DOHH2 (cell line): ENCODE data around the gene CEP85.
"Not testable (repeated sequence)": the region's sequence is repeated elsewhere in the genome, so short reads cannot be mapped to it uniquely, and the experiment has no call there.

Source experiments
- H3F3A ChIP-seq: fragments of 200-600 bp; sonication (generic), shearing (Covaris generic); 2 replicates; pipeline ENCODE4 v1.6.0; 2016; ENCODE audit warnings: antibody characterized with exemption, mild to moderate bottlenecking; ENCODE audit not compliant: control insufficient read depth, insufficient read depth
- H3K27ac ChIP-seq: fragments of 200-600 bp; sonication (generic); 2 replicates; pipeline ENCODE4 v1.5.1; 2014; ENCODE audit warnings: low read depth, mild to moderate bottlenecking, low read length, moderate library complexity
- H3K27me3 ChIP-seq: fragments of 200-600 bp; sonication (generic); 2 replicates; pipeline ENCODE4 v1.6.1; 2014; ENCODE audit warnings: mild to moderate bottlenecking, low read length, mixed read lengths; ENCODE audit not compliant: control insufficient read depth
- H3K36me3 ChIP-seq: fragments of 200-600 bp; sonication (generic); 2 replicates; pipeline ENCODE4 v1.6.1; 2014; ENCODE audit warnings: mild to moderate bottlenecking, low read length, moderate library complexity, mixed read lengths; ENCODE audit not compliant: control insufficient read depth
- H3K4me1 ChIP-seq: fragments of 200-600 bp; sonication (generic); 2 replicates; pipeline ENCODE4 v1.6.1; 2014; ENCODE audit warnings: mild to moderate bottlenecking, low read length, mixed read lengths; ENCODE audit not compliant: control insufficient read depth
- H3K4me2 ChIP-seq: fragments of 200-600 bp; sonication (generic); 2 replicates; pipeline ENCODE4 v1.6.0; 2014; ENCODE audit warnings: mild to moderate bottlenecking, low read length, moderate library complexity
- H3K4me3 ChIP-seq: fragments of 200-600 bp; sonication (generic); 2 replicates; pipeline ENCODE4 v1.5.1; 2014; ENCODE audit warnings: mild to moderate bottlenecking, low read length, mixed read lengths
- H3K79me2 ChIP-seq: fragments of 200-600 bp; sonication (generic); 2 replicates; pipeline ENCODE4 v1.6.1; 2014; ENCODE audit warnings: mild to moderate bottlenecking, low read length, mixed read lengths; ENCODE audit not compliant: control insufficient read depth
- H3K9me2 ChIP-seq: fragments of 200-600 bp; sonication (generic); replicated peaks from 2 replicates; pipeline ENCODE4 v1.6.1; 2014; ENCODE audit warnings: mild to moderate bottlenecking, low read length, mixed read lengths; ENCODE audit not compliant: control insufficient read depth
- H3K9me3 ChIP-seq: fragments of 200-600 bp; sonication (generic); 2 replicates; pipeline ENCODE4 v1.6.1; 2014; ENCODE audit warnings: antibody characterized with exemption, low read length, mixed read lengths; ENCODE audit not compliant: control insufficient read depth, insufficient read depth
- H4K20me1 ChIP-seq: fragments of 200-600 bp; sonication (generic); 2 replicates; pipeline ENCODE4 v1.6.0; 2014; ENCODE audit warnings: low read depth, mild to moderate bottlenecking, antibody characterized with exemption, low read length, moderate library complexity; ENCODE audit not compliant: control insufficient read depth, insufficient read depth
- CTCF ChIP-seq: fragments of 200-600 bp; sonication (generic); IDR thresholded peaks from one replicate; pipeline ENCODE4 v1.5.1; 2014; ENCODE audit warnings: antibody characterized with exemption, mild to moderate bottlenecking, low read depth, low read length; ENCODE audit not compliant: poor library complexity, severe bottlenecking
- EZH2phosphoT487 ChIP-seq: fragments of 200-600 bp; sonication (generic); IDR thresholded peaks from 2 replicates; pipeline ENCODE4 v1.6.1; 2017; ENCODE audit warnings: borderline replicate concordance, mild to moderate bottlenecking, antibody characterized with exemption, low read length, moderate library complexity, mixed read lengths

The CEP85 gene

GRCh38 chr1:26290882-26291261 lies 56.9 kb downstream of the CEP85 start:
- peak overlapping the region; percentile 77 for H3K4me2 ChIP-seq

DNA sequence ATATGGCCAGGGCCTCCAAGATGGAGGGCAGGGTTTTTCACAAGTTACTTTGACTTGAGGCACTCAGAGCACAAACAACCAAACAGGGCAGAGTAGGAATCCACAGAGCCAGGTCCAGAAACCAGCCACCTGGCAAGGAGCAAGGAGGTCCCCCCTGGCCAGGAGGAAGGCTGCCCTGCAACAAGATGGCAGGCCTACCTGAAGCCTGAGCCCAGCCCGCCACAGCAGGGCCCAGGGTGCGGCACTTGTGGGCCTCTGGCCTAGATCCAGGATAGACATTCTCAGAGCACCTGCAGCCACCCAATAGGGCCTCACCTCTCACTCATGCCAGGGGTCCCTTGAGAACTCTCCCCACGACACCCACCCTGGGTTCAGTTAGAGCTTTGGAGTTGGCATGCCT lies 57.4 kb downstream of the CEP85 start:
- Histone ChIP-seq H3K9me3 (no peaks in the 10 kb centered on the region), H4K20me1 (no peaks in the 10 kb centered on the region), H3K4me1 (peaks cover 68% of the 10 kb centered on the region), H3K27ac (peak overlapping the region; percentile 98), H3K4me3 (peak overlapping the region; percentile 58), H3K79me2 (no peaks in the 10 kb centered on the region), H3K27me3 (no peaks in the 10 kb centered on the region), H3K36me3 (peaks cover 31% of the 10 kb centered on the region), H3F3A (peaks cover 47% of the 10 kb centered on the region), H3K9me2 (no peaks in the 10 kb centered on the region), H3K4me2 (peak overlapping the region; percentile 77)
- TF ChIP-seq CTCF (no peak), EZH2phosphoT487 (no peak)

More at GRCh38 chr1:26290882-26291261, 56.9 kb downstream of the CEP85 start:
- Histone ChIP-seq H3K27ac (peak overlapping the region; percentile 98), H3K4me3 (peak overlapping the region; percentile 58), H3K27me3 (no peaks in the 10 kb centered on the region), H3K9me3 (no peaks in the 10 kb centered on the region), H3K79me2 (no peaks in the 10 kb centered on the region), H3K9me2 (no peaks in the 10 kb centered on the region), H4K20me1 (no peaks in the 10 kb centered on the region), H3K36me3 (peaks cover 31% of the 10 kb centered on the region), H3F3A (peaks cover 50% of the 10 kb centered on the region), H3K4me1 (peaks cover 73% of the 10 kb centered on the region)
- TF ChIP-seq EZH2phosphoT487, result no peak

- Histone ChIP-seq H3K9me2 (no peaks in the 10 kb centered on the region), H3K9me3 (no peaks in the 10 kb centered on the region), H3K79me2 (no peaks in the 10 kb centered on the region), H3K4me2 (no peak overlapping the region), H3F3A (peaks cover 45% of the 10 kb centered on the region), H4K20me1 (no peaks in the 10 kb centered on the region), H3K27me3 (no peaks in the 10 kb centered on the region), H3K36me3 (peaks cover 33% of the 10 kb centered on the region), H3K4me1 (peaks cover 63% of the 10 kb centered on the region), H3K4me3 (no peak overlapping the region), H3K27ac (peak overlapping the region; percentile 98)
- TF ChIP-seq CTCF, result no peak
- no peak for TF ChIP-seq EZH2phosphoT487
These were observed 57.9 kb downstream of the CEP85 start for GRCh38 chr1:26291939-26292338.

- not testable (repeated sequence) for H3K9me3 ChIP-seq, H3K27me3 ChIP-seq, H3K4me2 ChIP-seq, H4K20me1 ChIP-seq, H3K79me2 ChIP-seq, H3K27ac ChIP-seq, H3K4me3 ChIP-seq, H3K9me2 ChIP-seq
- Histone ChIP-seq H3K36me3 (peaks cover 34% of the 10 kb centered on the region), H3F3A (peaks cover 37% of the 10 kb centered on the region), H3K4me1 (peaks cover 55% of the 10 kb centered on the region)
These were observed 58.7 kb downstream of the CEP85 start for GRCh38 chr1:26292735-26293134.
